Measurements from ENCODE around the gene KIAA1958.

Gene KIAA1958

GRCh38 chr9:112533660-112534059, 47.0 kb downstream of the KIAA1958 start:
- H3K9me3 ChIP-seq (ENCODE audit: control insufficient read depth, low read depth, low read length): no peaks in the 10 kb centered on the region
- no peaks in the 10 kb centered on the region for H3K36me3 ChIP-seq (ENCODE audit: control insufficient read depth, low read depth, low read length)
- no peak overlapping the region for H3K4me3 ChIP-seq (ENCODE audit: low read length)
- H3K27me3 ChIP-seq (ENCODE audit: control insufficient read depth, insufficient read depth, low read length): no peaks in the 10 kb centered on the region
- no peak overlapping the region for H3K27ac ChIP-seq (ENCODE audit: low read length)
- no peak overlapping the region for H3K9ac ChIP-seq (ENCODE audit: low read length)
- peaks cover 6% of the 10 kb centered on the region for H3K4me1 ChIP-seq (ENCODE audit: control insufficient read depth, low read depth, low read length)

- Histone ChIP-seq H3K36me3 (ENCODE audit: control insufficient read depth, low read depth, low read length) (no peaks in the 10 kb centered on the region), H3K4me3 (ENCODE audit: low read length) (no peak overlapping the region), H3K27me3 (ENCODE audit: control insufficient read depth, insufficient read depth, low read length) (no peaks in the 10 kb centered on the region), H3K9ac (ENCODE audit: low read length) (no peak overlapping the region), H3K9me3 (ENCODE audit: control insufficient read depth, low read depth, low read length) (no peaks in the 10 kb centered on the region), H3K27ac (ENCODE audit: low read length) (no peak overlapping the region), H3K4me1 (ENCODE audit: control insufficient read depth, low read depth, low read length) (peaks cover 6% of the 10 kb centered on the region)
Measured at GRCh38 chr9:112535301-112535700, 48.7 kb downstream of the KIAA1958 start.

- Histone ChIP-seq H3K36me3 (ENCODE audit: control insufficient read depth, low read depth, low read length) (no peaks in the 10 kb centered on the region), H3K4me3 (ENCODE audit: low read length) (no peak overlapping the region), H3K9me3 (ENCODE audit: control insufficient read depth, low read depth, low read length) (no peaks in the 10 kb centered on the region), H3K27ac (ENCODE audit: low read length) (no peak overlapping the region), H3K4me1 (ENCODE audit: control insufficient read depth, low read depth, low read length) (peaks cover 6% of the 10 kb centered on the region), H3K27me3 (ENCODE audit: control insufficient read depth, insufficient read depth, low read length) (no peaks in the 10 kb centered on the region), H3K9ac (ENCODE audit: low read length) (no peak overlapping the region)
Measured at GRCh38 chr9:112535811-112536210, 49.2 kb downstream of the KIAA1958 start.

GRCh38 chr9:112537561-112537960, 50.9 kb downstream of the KIAA1958 start:
- Histone ChIP-seq H3K4me1 (ENCODE audit: control insufficient read depth, low read depth, low read length) (peaks cover 2% of the 10 kb centered on the region), H3K9ac (ENCODE audit: low read length) (no peak overlapping the region), H3K27me3 (ENCODE audit: control insufficient read depth, insufficient read depth, low read length) (no peaks in the 10 kb centered on the region), H3K9me3 (ENCODE audit: control insufficient read depth, low read depth, low read length) (no peaks in the 10 kb centered on the region), H3K4me3 (ENCODE audit: low read length) (no peak overlapping the region), H3K36me3 (ENCODE audit: control insufficient read depth, low read depth, low read length) (no peaks in the 10 kb centered on the region), H3K27ac (ENCODE audit: low read length) (no peak overlapping the region)

- Histone ChIP-seq H3K4me1 (ENCODE audit: control insufficient read depth, low read depth, low read length) (peaks cover 9% of the 10 kb centered on the region), H3K9ac (ENCODE audit: low read length) (no peak overlapping the region), H3K27ac (ENCODE audit: low read length) (no peak overlapping the region), H3K27me3 (ENCODE audit: control insufficient read depth, insufficient read depth, low read length) (no peaks in the 10 kb centered on the region), H3K36me3 (ENCODE audit: control insufficient read depth, low read depth, low read length) (no peaks in the 10 kb centered on the region), H3K9me3 (ENCODE audit: control insufficient read depth, low read depth, low read length) (no peaks in the 10 kb centered on the region), H3K4me3 (ENCODE audit: low read length) (no peak overlapping the region)
Measured at GRCh38 chr9:112540800-112541199, 54.2 kb downstream of the KIAA1958 start.

- H3K4me3 ChIP-seq (ENCODE audit: low read length): no peak overlapping the region
- H3K4me1 ChIP-seq (ENCODE audit: control insufficient read depth, low read depth, low read length): peaks cover 13% of the 10 kb centered on the region
- H3K9me3 ChIP-seq (ENCODE audit: control insufficient read depth, low read depth, low read length): no peaks in the 10 kb centered on the region
- H3K9ac ChIP-seq (ENCODE audit: low read length): no peak overlapping the region
- H3K27ac ChIP-seq (ENCODE audit: low read length): no peak overlapping the region
- no peaks in the 10 kb centered on the region for H3K36me3 ChIP-seq (ENCODE audit: control insufficient read depth, low read depth, low read length)
- H3K27me3 ChIP-seq (ENCODE audit: control insufficient read depth, insufficient read depth, low read length): no peaks in the 10 kb centered on the region
Measured at GRCh38 chr9:112541685-112542084, 55.1 kb downstream of the KIAA1958 start.

GRCh38 chr9:112542593-112543292, 56.1 kb downstream of the KIAA1958 start:
- Histone ChIP-seq H3K4me3 (ENCODE audit: low read length) (no peak overlapping the region), H3K36me3 (ENCODE audit: control insufficient read depth, low read depth, low read length) (no peaks in the 10 kb centered on the region), H3K27me3 (ENCODE audit: control insufficient read depth, insufficient read depth, low read length) (no peaks in the 10 kb centered on the region), H3K9me3 (ENCODE audit: control insufficient read depth, low read depth, low read length) (no peaks in the 10 kb centered on the region), H3K9ac (ENCODE audit: low read length) (no peak overlapping the region), H3K27ac (ENCODE audit: low read length) (no peak overlapping the region), H3K4me1 (ENCODE audit: control insufficient read depth, low read depth, low read length) (peaks cover 13% of the 10 kb centered on the region)

- Histone ChIP-seq H3K27ac (ENCODE audit: low read length) (no peak overlapping the region), H3K4me1 (ENCODE audit: control insufficient read depth, low read depth, low read length) (peaks cover 31% of the 10 kb centered on the region)
Measured at GRCh38 chr9:112544477-112544876, 57.9 kb downstream of the KIAA1958 start.

GRCh38 chr9:112545237-112545636, 58.6 kb downstream of the KIAA1958 start:
- Histone ChIP-seq H3K27me3 (ENCODE audit: control insufficient read depth, insufficient read depth, low read length) (no peaks in the 10 kb centered on the region), H3K36me3 (ENCODE audit: control insufficient read depth, low read depth, low read length) (no peaks in the 10 kb centered on the region), H3K9me3 (ENCODE audit: control insufficient read depth, low read depth, low read length) (no peaks in the 10 kb centered on the region), H3K27ac (ENCODE audit: low read length) (no peak overlapping the region), H3K4me1 (ENCODE audit: control insufficient read depth, low read depth, low read length) (peaks cover 38% of the 10 kb centered on the region), H3K4me3 (ENCODE audit: low read length) (no peak overlapping the region), H3K9ac (ENCODE audit: low read length) (no peak overlapping the region)

More at GRCh38 chr9:112544477-112544876, 57.9 kb downstream of the KIAA1958 start:
- Histone ChIP-seq H3K27me3 (ENCODE audit: control insufficient read depth, insufficient read depth, low read length) (no peaks in the 10 kb centered on the region), H3K4me3 (ENCODE audit: low read length) (no peak overlapping the region), H3K9me3 (ENCODE audit: control insufficient read depth, low read depth, low read length) (no peaks in the 10 kb centered on the region), H3K36me3 (ENCODE audit: control insufficient read depth, low read depth, low read length) (no peaks in the 10 kb centered on the region), H3K9ac (ENCODE audit: low read length) (no peak overlapping the region)

GRCh38 chr9:112546149-112547012, 59.8 kb downstream of the KIAA1958 start:
- H3K27me3 ChIP-seq (ENCODE audit: control insufficient read depth, insufficient read depth, low read length): no peaks in the 10 kb centered on the region
- H3K9ac ChIP-seq (ENCODE audit: low read length): no peak overlapping the region
- peaks cover 47% of the 10 kb centered on the region for H3K4me1 ChIP-seq (ENCODE audit: control insufficient read depth, low read depth, low read length)
- H3K9me3 ChIP-seq (ENCODE audit: control insufficient read depth, low read depth, low read length): no peaks in the 10 kb centered on the region
- no peak overlapping the region for H3K27ac ChIP-seq (ENCODE audit: low read length)
- H3K4me3 ChIP-seq (ENCODE audit: low read length): no peak overlapping the region
- no peaks in the 10 kb centered on the region for H3K36me3 ChIP-seq (ENCODE audit: control insufficient read depth, low read depth, low read length)

- no peaks in the 10 kb centered on the region for H3K9me3 ChIP-seq (ENCODE audit: control insufficient read depth, low read depth, low read length)
- peak overlapping the region; percentile 35 for H3K9ac ChIP-seq (ENCODE audit: low read length)
- peaks cover 58% of the 10 kb centered on the region for H3K4me1 ChIP-seq (ENCODE audit: control insufficient read depth, low read depth, low read length)
- H3K27ac ChIP-seq (ENCODE audit: low read length): peak overlapping the region; percentile 44
- peak overlapping the region; percentile 18 for H3K4me3 ChIP-seq (ENCODE audit: low read length)
- no peaks in the 10 kb centered on the region for H3K27me3 ChIP-seq (ENCODE audit: control insufficient read depth, insufficient read depth, low read length)
- H3K36me3 ChIP-seq (ENCODE audit: control insufficient read depth, low read depth, low read length): no peaks in the 10 kb centered on the region
Measured at GRCh38 chr9:112548051-112548440, 61.4 kb downstream of the KIAA1958 start.

Measured in iPS-18a (cell line).